ENCODE measurements around the gene LEKR1.

- TF ChIP-seq, protein P1, sequence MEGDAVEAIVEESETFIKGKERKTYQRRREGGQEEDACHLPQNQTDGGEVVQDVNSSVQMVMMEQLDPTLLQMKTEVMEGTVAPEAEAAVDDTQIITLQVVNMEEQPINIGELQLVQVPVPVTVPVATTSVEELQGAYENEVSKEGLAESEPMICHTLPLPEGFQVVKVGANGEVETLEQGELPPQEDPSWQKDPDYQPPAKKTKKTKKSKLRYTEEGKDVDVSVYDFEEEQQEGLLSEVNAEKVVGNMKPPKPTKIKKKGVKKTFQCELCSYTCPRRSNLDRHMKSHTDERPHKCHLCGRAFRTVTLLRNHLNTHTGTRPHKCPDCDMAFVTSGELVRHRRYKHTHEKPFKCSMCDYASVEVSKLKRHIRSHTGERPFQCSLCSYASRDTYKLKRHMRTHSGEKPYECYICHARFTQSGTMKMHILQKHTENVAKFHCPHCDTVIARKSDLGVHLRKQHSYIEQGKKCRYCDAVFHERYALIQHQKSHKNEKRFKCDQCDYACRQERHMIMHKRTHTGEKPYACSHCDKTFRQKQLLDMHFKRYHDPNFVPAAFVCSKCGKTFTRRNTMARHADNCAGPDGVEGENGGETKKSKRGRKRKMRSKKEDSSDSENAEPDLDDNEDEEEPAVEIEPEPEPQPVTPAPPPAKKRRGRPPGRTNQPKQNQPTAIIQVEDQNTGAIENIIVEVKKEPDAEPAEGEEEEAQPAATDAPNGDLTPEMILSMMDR (IDR thresholded peaks at IDR 0.05; ENCODE audit: poor library complexity, severe bottlenecking), result no peak
- no peak for TF ChIP-seq TAF1 (IDR thresholded peaks at IDR 0.05; ENCODE audit: low read depth)
- no peak for TF ChIP-seq EP300 (conservative IDR thresholded peaks at IDR 0.05; ENCODE audit: poor library complexity, severe bottlenecking)
- TF ChIP-seq RAD21 (conservative IDR thresholded peaks at IDR 0.05), result no peak
- TF ChIP-seq POLR2AphosphoS5 (IDR thresholded peaks at IDR 0.05), result no peak
- TF ChIP-seq, protein P2, sequence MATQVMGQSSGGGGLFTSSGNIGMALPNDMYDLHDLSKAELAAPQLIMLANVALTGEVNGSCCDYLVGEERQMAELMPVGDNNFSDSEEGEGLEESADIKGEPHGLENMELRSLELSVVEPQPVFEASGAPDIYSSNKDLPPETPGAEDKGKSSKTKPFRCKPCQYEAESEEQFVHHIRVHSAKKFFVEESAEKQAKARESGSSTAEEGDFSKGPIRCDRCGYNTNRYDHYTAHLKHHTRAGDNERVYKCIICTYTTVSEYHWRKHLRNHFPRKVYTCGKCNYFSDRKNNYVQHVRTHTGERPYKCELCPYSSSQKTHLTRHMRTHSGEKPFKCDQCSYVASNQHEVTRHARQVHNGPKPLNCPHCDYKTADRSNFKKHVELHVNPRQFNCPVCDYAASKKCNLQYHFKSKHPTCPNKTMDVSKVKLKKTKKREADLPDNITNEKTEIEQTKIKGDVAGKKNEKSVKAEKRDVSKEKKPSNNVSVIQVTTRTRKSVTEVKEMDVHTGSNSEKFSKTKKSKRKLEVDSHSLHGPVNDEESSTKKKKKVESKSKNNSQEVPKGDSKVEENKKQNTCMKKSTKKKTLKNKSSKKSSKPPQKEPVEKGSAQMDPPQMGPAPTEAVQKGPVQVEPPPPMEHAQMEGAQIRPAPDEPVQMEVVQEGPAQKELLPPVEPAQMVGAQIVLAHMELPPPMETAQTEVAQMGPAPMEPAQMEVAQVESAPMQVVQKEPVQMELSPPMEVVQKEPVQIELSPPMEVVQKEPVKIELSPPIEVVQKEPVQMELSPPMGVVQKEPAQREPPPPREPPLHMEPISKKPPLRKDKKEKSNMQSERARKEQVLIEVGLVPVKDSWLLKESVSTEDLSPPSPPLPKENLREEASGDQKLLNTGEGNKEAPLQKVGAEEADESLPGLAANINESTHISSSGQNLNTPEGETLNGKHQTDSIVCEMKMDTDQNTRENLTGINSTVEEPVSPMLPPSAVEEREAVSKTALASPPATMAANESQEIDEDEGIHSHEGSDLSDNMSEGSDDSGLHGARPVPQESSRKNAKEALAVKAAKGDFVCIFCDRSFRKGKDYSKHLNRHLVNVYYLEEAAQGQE (IDR thresholded peaks at IDR 0.05; ENCODE audit: borderline replicate concordance), result no peak
- TF ChIP-seq MXI1 (conservative IDR thresholded peaks at IDR 0.05; ENCODE audit: poor library complexity, severe bottlenecking), result no peak
- TF ChIP-seq EZH2 (IDR thresholded peaks at IDR 0.05; ENCODE audit: borderline replicate concordance, insufficient read depth, low read length, poor library complexity, severe bottlenecking), result no peak
- TF ChIP-seq SMC3 (conservative IDR thresholded peaks at IDR 0.05; ENCODE audit: poor library complexity), result no peak
Observed at GRCh38 chr3:156834962-156835535, 8.9 kb downstream of the LEKR1 start.

Data from neural cell (in vitro differentiated cells).